Fibroblast of lung (primary cell): ENCODE results near the gene BTRC. TPM values are rescaled to one million over a fixed set of nuclear protein-coding genes. Genes with fewer than 3 reads are reported as not detected.

Experiments
- DNase-seq, 2 donors: peaks; one replicate each; pipeline versions ENCODE4 v3.0.0 to v3.0.0-alpha.2; 2010; ENCODE audit warnings: low read depth in 2 of 2
- H2AFZ ChIP-seq: 2 replicates; pipeline ENCODE4 v1.5.1; 2012; ENCODE audit warnings: low read length, control low read depth, inconsistent platforms
- H3K27ac ChIP-seq: 2 replicates; pipeline ENCODE4 v1.5.1; 2011; ENCODE audit warnings: low read length, control low read depth; ENCODE audit not compliant: insufficient read depth
- H3K27me3 ChIP-seq: 2 replicates; pipeline ENCODE4 v1.5.1; 2011; ENCODE audit warnings: mild to moderate bottlenecking, low read length; ENCODE audit not compliant: control insufficient read depth, insufficient read depth
- H3K36me3 ChIP-seq: 2 replicates; pipeline ENCODE4 v1.5.1; 2011; ENCODE audit warnings: low read length; ENCODE audit not compliant: control insufficient read depth, insufficient read depth
- H3K4me1 ChIP-seq: 2 replicates; pipeline ENCODE4 v1.5.1; 2011; ENCODE audit warnings: low read length; ENCODE audit not compliant: control insufficient read depth, insufficient read depth; ENCODE audit errors: extremely low read depth
- H3K4me2 ChIP-seq: 2 replicates; pipeline ENCODE4 v1.5.1; 2011; ENCODE audit warnings: low read length, control low read depth; ENCODE audit not compliant: insufficient read depth; ENCODE audit errors: extremely low read depth
- H3K4me3 ChIP-seq, 4 experiments: fragments of 200-600 bp in 1 of 4; sonication (generic) in 1 of 4; replicated peaks in 1 of 4; 2 replicates each; pipeline ENCODE4 v1.5.1; 2011 to 2016; ENCODE audit warnings: low read length in 4 of 4, low read depth in 3 of 4, mild to moderate bottlenecking in 3 of 4, control low read depth in 2 of 4, inconsistent platforms in 1 of 4, mixed read lengths in 1 of 4; ENCODE audit not compliant: insufficient read depth in 1 of 4; ENCODE audit errors: control extremely low read depth in 1 of 4
- H3K79me2 ChIP-seq: 2 replicates; pipeline ENCODE4 v1.5.1; 2012; ENCODE audit warnings: mild to moderate bottlenecking, low read length, inconsistent platforms; ENCODE audit not compliant: control insufficient read depth, insufficient read depth
- H3K9ac ChIP-seq: 2 replicates; pipeline ENCODE4 v1.5.1; 2011; ENCODE audit warnings: mild to moderate bottlenecking, low read length, control low read depth; ENCODE audit not compliant: insufficient read depth
- H3K9me3 ChIP-seq: 2 replicates; pipeline ENCODE4 v1.5.1; 2012; ENCODE audit warnings: low read depth, low read length; ENCODE audit not compliant: control insufficient read depth, insufficient read depth
- H4K20me1 ChIP-seq: 2 replicates; pipeline ENCODE4 v1.5.1; 2011; ENCODE audit warnings: low read length; ENCODE audit not compliant: control insufficient read depth, insufficient read depth; ENCODE audit errors: extremely low read depth
- CTCF ChIP-seq, 2 donors: IDR thresholded peaks in 1 of 2; conservative IDR thresholded peaks in 1 of 2; 1 replicate in 1 of 2; 2 replicates in 1 of 2; pipeline ENCODE4 v1.5.1; 2011 to 2012; ENCODE audit warnings: low read length in 2 of 2, control low read depth in 1 of 2, inconsistent platforms in 1 of 2, low read depth in 1 of 2, mild to moderate bottlenecking in 1 of 2
- EZH2 ChIP-seq: IDR thresholded peaks from 2 replicates; pipeline ENCODE4 v1.5.1; 2012; ENCODE audit warnings: low read length, control low read depth, mild to moderate bottlenecking; ENCODE audit errors: missing control alignments
- polyA plus RNA-seq, 2 donors: library from polyadenylated mRNA; depleted of rRNA in 1 of 2; stranded (reverse) in 1 of 2; unstranded in 1 of 2; fragments of >200 nt; gene quantifications; 2 replicates each; pipeline ENCODE4 v1.2.1, GENCODE V29; 2011 to 2012; ENCODE audit warnings: missing spikeins in 1 of 2
- total RNA-seq: library from RNA; depleted of rRNA; stranded (reverse); fragments of >200 nt; gene quantifications from 2 replicates; pipeline ENCODE4 v1.2.1, GENCODE V29; 2014

Gene BTRC
- total and polyA plus RNA-seq, 2 donors (not counting 1 experiment from before 2014, with no cell fraction given), result 9.2 to 10.9 TPM

DNA sequence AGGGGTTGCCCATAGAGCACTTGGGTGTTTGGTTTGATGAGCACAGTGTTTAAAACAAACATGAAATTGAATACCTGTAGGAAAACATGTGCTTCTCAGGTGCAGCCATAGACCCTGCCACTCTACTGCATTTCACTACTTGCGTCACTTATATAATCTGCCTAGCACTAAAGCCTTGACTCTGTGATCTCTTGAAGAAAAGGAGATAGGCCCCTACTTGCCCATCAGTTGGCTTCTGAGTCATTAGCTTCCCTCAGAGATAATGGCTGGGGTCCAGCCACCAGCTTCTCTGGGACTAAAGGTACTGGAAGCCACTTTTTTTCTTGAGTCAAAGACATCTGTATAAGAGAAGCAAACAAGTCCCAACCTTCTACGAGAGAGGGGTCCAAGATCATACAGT lies 45.9 kb upstream of the BTRC start:
- Histone ChIP-seq H3K9me3 (no peaks in the 10 kb centered on the region), H3K9ac (no peak overlapping the region), H3K27me3 (peaks cover 50% of the 10 kb centered on the region), H3K4me2 (no peak overlapping the region), H3K4me1 (no peaks in the 10 kb centered on the region), H3K36me3 (no peaks in the 10 kb centered on the region), H3K4me3 (no peak overlapping the region), H4K20me1 (no peaks in the 10 kb centered on the region), H2AFZ (no peak overlapping the region), H3K27ac (no peak overlapping the region), H3K79me2 (no peaks in the 10 kb centered on the region)
- DNase-seq, result no peak
- no peak for TF ChIP-seq EZH2
- no peak for TF ChIP-seq CTCF (conservative IDR thresholded peaks at IDR 0.05 in 1 of 2, IDR thresholded peaks at IDR 0.05 in 1 of 2; ENCODE audit: low read depth in 1 of 2, low read length in 2 of 2)

DNA sequence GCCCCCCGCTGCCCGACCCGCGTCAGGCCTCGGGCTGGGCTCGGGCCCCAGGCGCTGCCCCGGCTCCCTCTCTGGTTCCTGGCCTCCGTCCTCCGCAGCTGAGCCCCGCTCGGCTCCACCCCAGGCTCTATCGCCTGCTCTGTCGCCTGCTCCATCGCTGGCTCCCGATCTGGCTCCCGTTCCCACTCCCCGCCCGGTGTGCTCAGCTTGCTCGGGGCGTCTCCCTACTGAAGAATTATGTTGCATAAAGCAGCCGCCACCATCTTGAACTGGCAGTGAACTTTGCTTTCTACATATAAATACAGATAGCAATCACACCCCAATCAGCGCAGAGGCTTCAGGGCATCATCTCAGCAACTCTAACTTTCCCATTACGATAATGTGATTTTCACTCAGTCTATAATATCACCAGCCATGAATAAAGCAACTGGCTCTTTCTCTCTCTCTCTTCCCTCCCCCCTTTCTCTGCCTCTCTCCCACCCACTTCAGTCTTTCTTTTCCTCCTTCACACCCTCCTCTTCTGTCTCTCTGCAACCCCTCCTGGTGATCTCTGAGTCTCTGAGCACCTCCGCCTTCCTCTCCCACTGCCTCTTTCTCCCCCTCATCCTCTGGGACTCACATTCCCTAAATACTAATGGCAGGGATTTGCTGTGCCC lies 43.3 kb upstream of the BTRC start:
- Histone ChIP-seq H3K9me3 (no peaks in the 10 kb centered on the region), H3K36me3 (no peaks in the 10 kb centered on the region), H3K9ac (no peak overlapping the region), H3K79me2 (no peaks in the 10 kb centered on the region), H3K4me1 (no peaks in the 10 kb centered on the region), H3K27me3 (peaks cover 40% of the 10 kb centered on the region), H2AFZ (no peak overlapping the region), H3K4me2 (no peak overlapping the region), H3K27ac (no peak overlapping the region), H4K20me1 (no peaks in the 10 kb centered on the region), H3K4me3 (peak overlapping the region in 2 of 4 experiments; percentile 10 to 42)
- TF ChIP-seq CTCF (conservative IDR thresholded peaks at IDR 0.05 in 1 of 2, IDR thresholded peaks at IDR 0.05 in 1 of 2; ENCODE audit: low read depth in 1 of 2, low read length in 2 of 2) (no peak), EZH2 (peak; percentile 37)
- peak in 1 of 2 donors; percentile 11 for DNase-seq

- Histone ChIP-seq H2AFZ (no peak overlapping the region), H3K27ac (no peak overlapping the region), H3K4me1 (no peaks in the 10 kb centered on the region), H3K36me3 (no peaks in the 10 kb centered on the region), H3K9ac (no peak overlapping the region), H4K20me1 (no peaks in the 10 kb centered on the region), H3K27me3 (peaks cover 33% of the 10 kb centered on the region), H3K4me2 (no peak overlapping the region), H3K79me2 (no peaks in the 10 kb centered on the region), H3K9me3 (no peaks in the 10 kb centered on the region), H3K4me3 (peak overlapping the region in 2 of 4 experiments; percentile 6 to 42)
- TF ChIP-seq EZH2, result no peak
- DNase-seq, result peak in 1 of 2 donors; percentile 11
These were observed 42.5 kb upstream of the BTRC start for GRCh38 chr10:101311185-101312066.
